Erythroblast (primary cell): ENCODE results near the gene SMCP.

Source experiments
- DNase-seq, 2 experiments: peaks; one replicate each; lab custom pipeline; 2025; lab: John Stamatoyannopoulos, UW
- GATA1 ChIP-seq: IDR thresholded peaks from 2 replicates; pipeline ENCODE4 v1.6.1; 2011; ENCODE audit warnings: low read depth, mild to moderate bottlenecking, control low read depth, low read length, moderate library complexity
- POLR2A ChIP-seq: IDR thresholded peaks from 2 replicates; pipeline ENCODE4 v1.6.1; 2011; ENCODE audit warnings: mild to moderate bottlenecking, low read length

SMCP gene

GRCh38 chr1:152906023-152906565 is 28.0 kb downstream of the SMCP start:
- TF ChIP-seq POLR2A (no peak), GATA1 (no peak)
- peak in 1 of 2 experiments; percentile 22 for DNase-seq

DNA sequence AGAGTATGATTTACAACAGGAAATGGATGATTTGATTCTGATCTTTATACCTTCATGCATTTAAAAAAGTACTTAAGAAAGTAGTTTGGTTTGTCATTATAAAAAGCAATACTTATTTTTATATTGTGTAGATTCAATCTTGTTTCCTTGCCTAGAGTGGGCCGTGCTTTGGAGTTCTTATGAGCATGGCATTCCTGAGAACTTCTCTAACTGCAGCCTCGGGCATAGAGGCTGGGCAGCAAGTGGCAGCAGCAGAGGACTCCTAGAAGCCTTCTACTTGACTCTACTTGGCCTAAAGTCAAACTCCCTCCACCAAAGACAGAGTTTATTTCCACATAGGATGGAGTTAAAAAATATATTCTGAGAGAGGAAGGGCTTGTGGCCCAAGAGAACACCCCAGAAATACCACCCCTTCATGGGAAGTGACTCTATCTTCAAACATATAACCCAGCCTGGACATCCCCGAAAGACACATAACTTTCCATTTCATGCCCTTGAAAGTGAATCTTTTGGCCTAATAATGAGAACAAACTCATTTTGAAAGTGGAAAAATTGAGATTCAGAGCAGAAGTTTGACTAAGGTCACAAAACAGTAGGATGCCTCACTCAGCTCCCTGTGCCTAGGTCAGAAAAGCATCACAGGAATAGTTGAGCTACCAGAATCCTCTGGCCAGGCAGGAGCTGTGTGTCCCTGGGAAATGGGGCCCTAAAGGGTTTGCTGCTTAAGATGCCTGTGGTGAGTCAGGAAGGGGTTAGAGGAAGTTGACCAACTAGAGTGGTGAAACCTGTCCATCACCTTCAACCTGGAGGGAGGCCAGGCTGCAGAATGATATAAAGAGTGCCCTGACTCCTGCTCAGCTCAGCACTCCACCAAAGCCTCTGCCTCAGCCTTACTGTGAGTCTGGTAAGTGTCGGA is 29.8 kb downstream of the SMCP start, which contains the start of gene IVL:
Gene IVL, plus strand, starts transcription at position 861 of the 916 bp plus-strand sequence. CDS start 1,252 bp downstream, outside the sequence.
- TF ChIP-seq POLR2A (no peak), GATA1 (no peak)
- DNase-seq: no peak

GRCh38 chr1:152909206-152909605 is 31.1 kb downstream of the SMCP start:
- DNase-seq: no peak
- TF ChIP-seq POLR2A: no peak
- TF ChIP-seq GATA1: no peak

- DNase-seq: no peak
- TF ChIP-seq GATA1 (no peak), POLR2A (no peak)
These were observed 34.3 kb downstream of the SMCP start for GRCh38 chr1:152912471-152912870.

GRCh38 chr1:152912900-152913299 is 34.8 kb downstream of the SMCP start:
- TF ChIP-seq GATA1 (no peak), POLR2A (no peak)
- no peak for DNase-seq

DNA sequence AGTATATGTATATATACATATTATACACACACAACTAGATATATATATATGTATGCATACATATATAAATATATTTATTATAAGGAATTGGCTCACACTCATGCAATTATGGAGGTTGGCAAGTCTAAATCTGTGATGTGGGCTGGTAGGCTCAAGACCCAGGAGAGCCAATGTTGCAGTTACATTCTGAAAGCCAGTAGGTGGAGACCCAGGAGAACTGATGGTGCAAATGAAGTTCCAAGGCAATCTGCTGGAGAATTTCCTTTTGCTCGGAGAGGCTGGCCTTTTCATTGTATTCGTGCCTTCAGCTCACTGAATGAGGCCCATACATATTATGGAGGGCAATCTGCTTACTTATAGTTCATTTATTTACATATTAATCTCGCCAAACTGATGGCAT is 39.7 kb downstream of the SMCP start:
- TF ChIP-seq GATA1: no peak
- no peak for TF ChIP-seq POLR2A
- DNase-seq: peak; percentile 18 to 33

- DNase-seq: no peak
- no peak for TF ChIP-seq POLR2A
These were observed 40.9 kb downstream of the SMCP start for GRCh38 chr1:152919071-152919470.

DNA sequence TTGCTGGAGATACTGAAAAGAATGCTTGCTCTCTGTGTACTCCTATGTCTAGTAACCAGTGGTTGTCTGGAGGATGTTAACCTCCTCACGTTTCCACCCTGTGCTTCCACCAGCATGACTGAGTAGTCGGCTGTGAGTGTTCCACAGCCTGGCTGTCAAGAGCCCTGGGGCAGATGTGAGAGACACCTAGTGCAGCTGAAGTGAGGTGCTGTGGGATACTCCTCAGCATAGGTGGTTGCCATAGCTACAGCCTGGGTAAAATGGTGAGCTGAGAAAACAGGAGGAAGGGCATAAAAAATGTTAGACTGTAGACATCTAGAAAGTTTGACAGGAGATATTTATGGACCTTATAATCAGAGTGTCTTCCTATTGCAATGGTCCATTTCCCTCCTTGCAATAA is 46.1 kb downstream of the SMCP start:
- no peak for DNase-seq

DNA sequence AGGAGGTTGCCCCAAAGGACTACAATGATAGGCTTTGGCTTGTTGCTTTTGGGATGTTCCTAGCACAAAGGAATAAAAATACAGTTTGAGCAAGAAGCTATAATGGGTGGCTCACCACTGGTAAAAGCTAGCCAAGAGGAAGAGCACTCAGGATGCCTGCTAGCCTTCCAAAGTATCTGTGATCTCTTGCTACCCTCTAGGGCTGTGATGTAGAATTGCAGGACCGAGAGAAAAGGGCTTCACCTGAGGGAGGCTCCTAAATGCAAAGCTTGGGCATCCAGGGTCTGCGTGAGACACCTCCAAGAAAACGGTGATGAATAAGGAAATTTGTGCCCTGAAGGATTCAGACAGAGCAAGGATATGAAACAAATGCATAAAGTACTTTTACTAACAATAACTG is 48.0 kb downstream of the SMCP start:
- DNase-seq: peak in 1 of 2 experiments; percentile 6

More for the DNA sequence above, 46.1 kb downstream of the SMCP start:
- TF ChIP-seq GATA1 (no peak), POLR2A (no peak)

DNA sequence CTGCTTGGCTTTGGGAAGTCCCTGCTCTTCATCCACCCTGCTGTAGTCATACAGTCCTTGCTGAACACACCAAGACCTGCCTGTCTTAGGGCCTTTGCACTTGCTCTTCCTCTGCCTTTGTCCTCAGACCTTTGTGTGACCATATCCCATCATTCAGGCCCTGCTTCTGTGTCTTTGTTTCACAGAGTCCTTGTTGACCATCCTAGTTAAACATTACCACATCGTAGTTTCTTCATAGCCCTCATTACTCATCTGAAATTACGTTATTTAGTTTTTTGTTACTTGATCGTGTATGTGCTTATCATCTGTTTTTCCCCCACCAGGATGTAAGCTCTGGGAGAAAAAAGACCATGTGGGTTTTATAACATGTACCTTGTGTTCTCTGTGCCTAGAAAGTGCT is 50.5 kb downstream of the SMCP start:
- no peak for DNase-seq
- no peak for TF ChIP-seq GATA1
- TF ChIP-seq POLR2A: no peak

More for the DNA sequence above, 48.0 kb downstream of the SMCP start:
- TF ChIP-seq GATA1: no peak
- no peak for TF ChIP-seq POLR2A

- no peak for TF ChIP-seq GATA1
- no peak for TF ChIP-seq POLR2A
These were observed 54.2 kb downstream of the SMCP start for GRCh38 chr1:152932170-152932811.

GRCh38 chr1:152933196-152933595 is 55.1 kb downstream of the SMCP start:
- no peak for TF ChIP-seq GATA1
- no peak for TF ChIP-seq POLR2A
- no peak for DNase-seq

More at GRCh38 chr1:152932170-152932811, 54.2 kb downstream of the SMCP start:
- DNase-seq: no peak
